Loucy (cell line): ENCODE data around the gene HYI.

ENCODE experiments used
- H2AFZ ChIP-seq: fragments of 200-600 bp; sonication (generic); 2 replicates; pipeline ENCODE4 v1.6.0; 2016; ENCODE audit warnings: antibody characterized with exemption, mild to moderate bottlenecking, low read length, moderate library complexity
- H3F3A ChIP-seq: fragments of 200-600 bp; 2 replicates; pipeline ENCODE4 v1.6.0; 2016; ENCODE audit warnings: antibody characterized with exemption, low read depth, mild to moderate bottlenecking
- H3K27me3 ChIP-seq: fragments of 200-600 bp; sonication (generic); 2 replicates; pipeline ENCODE4 v1.6.1; 2014; ENCODE audit warnings: low read length, mild to moderate bottlenecking; ENCODE audit not compliant: insufficient read depth, poor library complexity, severe bottlenecking
- H3K36me3 ChIP-seq: fragments of 200-600 bp; sonication (generic); 2 replicates; pipeline ENCODE4 v1.6.1; 2016; ENCODE audit warnings: low read length; ENCODE audit not compliant: insufficient read depth
- H3K4me1 ChIP-seq: fragments of 200-600 bp; sonication (generic); 2 replicates; pipeline ENCODE4 v1.5.1; 2014; ENCODE audit warnings: low read length, mild to moderate bottlenecking; ENCODE audit not compliant: insufficient read depth, poor library complexity, severe bottlenecking
- H3K4me2 ChIP-seq: fragments of 200-600 bp; sonication (generic); 2 replicates; pipeline ENCODE4 v1.6.0; 2014; ENCODE audit warnings: antibody characterized with exemption, low read length, low read depth, mild to moderate bottlenecking; ENCODE audit not compliant: poor library complexity, severe bottlenecking
- H3K4me3 ChIP-seq: fragments of 200-600 bp; sonication (generic); 2 replicates; pipeline ENCODE4 v1.5.1; 2014; ENCODE audit warnings: low read length, mild to moderate bottlenecking, mixed read lengths; ENCODE audit not compliant: poor library complexity, severe bottlenecking
- H3K79me2 ChIP-seq: fragments of 200-600 bp; sonication (generic); 2 replicates; pipeline ENCODE4 v1.6.1; 2014; ENCODE audit warnings: low read length; ENCODE audit not compliant: insufficient read depth
- H3K9ac ChIP-seq: fragments of 200-600 bp; sonication (generic); 2 replicates; pipeline ENCODE4 v1.6.0; 2014; ENCODE audit warnings: mild to moderate bottlenecking, low read depth, low read length, moderate library complexity; ENCODE audit not compliant: poor library complexity, severe bottlenecking
- H3K9me2 ChIP-seq: fragments of 200-600 bp; sonication (generic); replicated peaks from 2 replicates; pipeline ENCODE4 v1.6.1; 2016; ENCODE audit warnings: low read depth, low read length, mixed read lengths
- H3K9me3 ChIP-seq: fragments of 200-600 bp; sonication (generic); 2 replicates; pipeline ENCODE4 v1.6.1; 2014; ENCODE audit warnings: mild to moderate bottlenecking, antibody characterized with exemption, low read length, low read depth; ENCODE audit not compliant: insufficient read depth
- H4K20me1 ChIP-seq: fragments of 200-600 bp; sonication (generic); 2 replicates; pipeline ENCODE4 v1.6.0; 2014; ENCODE audit warnings: antibody characterized with exemption, low read length, mild to moderate bottlenecking; ENCODE audit not compliant: insufficient read depth, poor library complexity, severe bottlenecking
- CTCF ChIP-seq: fragments of 200-600 bp; sonication (generic); conservative IDR thresholded peaks from 2 replicates; pipeline ENCODE4 v1.5.1; 2014; ENCODE audit warnings: mild to moderate bottlenecking, antibody characterized with exemption, low read length
- EZH2phosphoT487 ChIP-seq: fragments of 200-600 bp; IDR thresholded peaks from 2 replicates; pipeline ENCODE4 v1.6.1; 2018; ENCODE audit warnings: antibody characterized with exemption, mild to moderate bottlenecking, moderate library complexity, borderline replicate concordance

The HYI gene

GRCh38 chr1:43432907-43433306 is 20.8 kb downstream of the HYI start:
- TF ChIP-seq EZH2phosphoT487 (no peak), CTCF (no peak)
- peaks cover 52% of the 10 kb centered on the region; the same call in 1 of the 2 replicates for H3K36me3 ChIP-seq
- no peaks in the 10 kb centered on the region for H3K79me2 ChIP-seq
- no peaks in the 10 kb centered on the region for H3K4me1 ChIP-seq
- no peaks in the 10 kb centered on the region for H3F3A ChIP-seq
- no peaks in the 10 kb centered on the region for H3K9me2 ChIP-seq
- H2AFZ ChIP-seq: no peak overlapping the region
- no peaks in the 10 kb centered on the region for H3K27me3 ChIP-seq
- H4K20me1 ChIP-seq: no peaks in the 10 kb centered on the region
- no peak overlapping the region for H3K4me3 ChIP-seq
- no peaks in the 10 kb centered on the region for H3K9me3 ChIP-seq
- H3K4me2 ChIP-seq: no peak overlapping the region
- no peak overlapping the region for H3K9ac ChIP-seq

DNA sequence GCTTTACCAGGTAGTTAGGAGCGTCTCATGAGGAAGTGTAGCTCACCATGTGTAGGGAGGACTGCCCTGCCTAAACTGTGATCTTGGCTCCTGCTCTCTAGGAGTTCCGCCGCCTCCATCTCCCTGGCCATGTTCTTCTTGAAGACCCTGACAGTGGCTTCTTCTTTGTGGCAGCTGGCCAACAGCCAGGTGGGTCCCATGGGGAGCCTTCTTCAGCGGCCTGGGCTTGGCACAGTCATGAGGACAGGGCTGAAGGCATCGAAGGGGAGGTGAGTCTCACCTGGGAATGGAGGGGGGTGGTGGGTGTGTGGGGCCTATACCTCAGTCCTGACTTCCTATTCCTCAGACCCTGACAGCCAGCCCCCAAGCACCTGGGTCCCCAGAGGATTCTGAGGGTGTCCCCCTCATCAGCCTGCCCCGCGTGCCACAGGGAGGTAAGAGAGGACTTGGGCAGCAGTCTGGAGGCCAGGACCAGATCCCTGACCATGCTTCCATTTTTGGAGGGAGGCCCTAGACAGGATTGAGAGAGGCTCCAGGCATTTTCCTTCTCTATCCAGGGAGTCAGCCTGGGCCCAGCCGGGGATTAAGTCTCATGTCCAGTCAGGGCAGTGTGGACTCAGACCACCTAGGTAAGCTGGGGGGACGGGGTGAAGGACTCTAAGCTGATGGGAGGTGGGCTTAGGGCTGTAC is 21.4 kb downstream of the HYI start:
- H3F3A ChIP-seq: no peaks in the 10 kb centered on the region
- H3K79me2 ChIP-seq: no peaks in the 10 kb centered on the region
- H3K9ac ChIP-seq: no peak overlapping the region
- H3K9me2 ChIP-seq: no peaks in the 10 kb centered on the region
- H2AFZ ChIP-seq: no peak overlapping the region
- H3K27me3 ChIP-seq: no peaks in the 10 kb centered on the region
- H3K9me3 ChIP-seq: no peaks in the 10 kb centered on the region
- H4K20me1 ChIP-seq: no peaks in the 10 kb centered on the region
- no peak overlapping the region for H3K4me2 ChIP-seq
- peaks cover 58% of the 10 kb centered on the region; the same call in 1 of the 2 replicates for H3K36me3 ChIP-seq
- H3K4me3 ChIP-seq: no peak overlapping the region
- no peak for TF ChIP-seq CTCF
- no peak for TF ChIP-seq EZH2phosphoT487
- no peaks in the 10 kb centered on the region for H3K4me1 ChIP-seq

GRCh38 chr1:43431676-43432075 is 22.1 kb downstream of the HYI start:
- no peaks in the 10 kb centered on the region for H3K9me2 ChIP-seq
- H2AFZ ChIP-seq: no peak overlapping the region
- no peaks in the 10 kb centered on the region for H3K79me2 ChIP-seq
- H3K9ac ChIP-seq: no peak overlapping the region
- H3K36me3 ChIP-seq: peaks cover 65% of the 10 kb centered on the region; the same call in 1 of the 2 replicates
- H3K9me3 ChIP-seq: no peaks in the 10 kb centered on the region
- TF ChIP-seq CTCF (no peak), EZH2phosphoT487 (no peak)
- no peaks in the 10 kb centered on the region for H3F3A ChIP-seq
- H3K27me3 ChIP-seq: no peaks in the 10 kb centered on the region
- no peak overlapping the region for H3K4me3 ChIP-seq
- H3K4me1 ChIP-seq: no peaks in the 10 kb centered on the region
- no peaks in the 10 kb centered on the region for H4K20me1 ChIP-seq
- no peak overlapping the region for H3K4me2 ChIP-seq
